OCI-LY7 (cell line): ENCODE data around the gene RIC3. TPM values are rescaled to one million over a fixed set of nuclear protein-coding genes. Genes with fewer than 3 reads are reported as not detected.

Experiments
- BruUV-seq: library from RNA; stranded (reverse); fragments of 400-500 nt; replicated peaks from 2 replicates; lab custom pipeline; 2021; lab: Mats Ljungman, UMichigan
- CTCF ChIA-PET: fragments of 300-600 bp; sonication (Branson Sonifier 250); formaldehyde crosslinking; loops from one replicate; lab custom pipeline; 2022; ENCODE audit warnings: antibody characterized with exemption; ENCODE audit not compliant: unreplicated experiment; lab: Charles Lee
- POLR2A ChIA-PET: fragments of 300-600 bp; sonication (Branson Sonifier 250); formaldehyde crosslinking; loops from one replicate; lab custom pipeline; 2022; ENCODE audit warnings: antibody characterized with exemption; lab: Charles Lee
- DNase-seq: peaks from one replicate; pipeline ENCODE4 v3.0.0-alpha.2; 2015; ENCODE audit warnings: low spot score
- H2AFZ ChIP-seq: fragments of 200-600 bp; sonication (generic), shearing (Covaris generic); 2 replicates; pipeline ENCODE4 v1.6.1; 2014; ENCODE audit warnings: mild to moderate bottlenecking, antibody characterized with exemption, low read length, moderate library complexity
- H3K27ac ChIP-seq: fragments of 200-600 bp; sonication (generic); 2 replicates; pipeline ENCODE4 v1.5.1; 2014; ENCODE audit warnings: mixed run types, low read depth, mild to moderate bottlenecking, moderate library complexity, low read length, inconsistent platforms; ENCODE audit not compliant: poor library complexity, severe bottlenecking
- H3K36me3 ChIP-seq: fragments of 200-600 bp; sonication (generic); 2 replicates; pipeline ENCODE4 v1.6.1; 2014; ENCODE audit warnings: mild to moderate bottlenecking, antibody characterized with exemption, low read length, moderate library complexity, mixed read lengths; ENCODE audit not compliant: insufficient read depth
- H3K4me1 ChIP-seq: fragments of 200-600 bp; sonication (generic); 2 replicates; pipeline ENCODE4 v1.5.1; 2014; ENCODE audit warnings: mild to moderate bottlenecking, low read length; ENCODE audit not compliant: insufficient read depth, poor library complexity, severe bottlenecking
- H3K4me2 ChIP-seq: fragments of 200-600 bp; sonication (generic); 2 replicates; pipeline ENCODE4 v1.6.1; 2014; ENCODE audit warnings: mild to moderate bottlenecking, low read length
- H3K4me3 ChIP-seq: fragments of 200-600 bp; sonication (generic); 2 replicates; pipeline ENCODE4 v1.5.1; 2014; ENCODE audit warnings: mild to moderate bottlenecking, low read depth, low read length; ENCODE audit not compliant: poor library complexity, severe bottlenecking
- H3K79me2 ChIP-seq: fragments of 200-600 bp; sonication (generic); 2 replicates; pipeline ENCODE4 v1.6.1; 2016; ENCODE audit warnings: low read depth, mild to moderate bottlenecking, low read length, moderate library complexity, mixed read lengths; ENCODE audit not compliant: insufficient read depth
- H3K9me2 ChIP-seq: fragments of 200-600 bp; sonication (generic); 2 replicates; pipeline ENCODE4 v1.6.1; 2016; ENCODE audit warnings: mild to moderate bottlenecking, low read length, mixed read lengths; ENCODE audit not compliant: insufficient read depth
- H3K9me3 ChIP-seq: fragments of 200-600 bp; sonication (generic); 2 replicates; pipeline ENCODE4 v1.6.1; 2014; ENCODE audit warnings: mild to moderate bottlenecking, mixed run types, low read length, mixed read lengths
- H4K20me1 ChIP-seq: fragments of 200-600 bp; sonication (generic); 2 replicates; pipeline ENCODE4 v1.6.1; 2014; ENCODE audit warnings: mild to moderate bottlenecking, antibody characterized with exemption, low read length, moderate library complexity, mixed read lengths; ENCODE audit not compliant: insufficient read depth
- CTCF ChIP-seq: fragments of 200-600 bp; sonication (generic); conservative IDR thresholded peaks from 2 replicates; pipeline ENCODE4 v1.5.1; 2014; ENCODE audit warnings: mild to moderate bottlenecking, antibody characterized with exemption, low read length, moderate library complexity, mixed read lengths
- EZH2phosphoT487 ChIP-seq: fragments of 200-600 bp; sonication (generic); IDR thresholded peaks from 2 replicates; pipeline ENCODE4 v1.6.1; 2018; ENCODE audit warnings: low read depth, borderline replicate concordance, mild to moderate bottlenecking, mixed run types, antibody characterized with exemption, low read length, moderate library complexity, mixed read lengths
- intact Hi-C: fragments of 100-400 bp; cut with micrococcal nuclease; formaldehyde crosslinking; loops from one replicate; pipeline ENCODE4 v1.10.0; 2022; ENCODE audit not compliant: unreplicated experiment
- total RNA-seq, 2 experiments: library from RNA; depleted of rRNA in 1 of 2; stranded (reverse); fragments of >200 nt in 1 of 2; shearing (Covaris generic) in 1 of 2; gene quantifications; 2 replicates each; pipeline ENCODE4 v1.2.3, GENCODE V29; 2014 to 2022

The RIC3 gene
- total RNA-seq, 2 experiments from 2014 or later, result not detected

GRCh38 chr11:8127447-8127846 lies 41.4 kb downstream of the RIC3 start:
- intact Hi-C loops, result no loop called here
- Histone ChIP-seq H3K9me2 (no peaks in the 10 kb centered on the region), H4K20me1 (no peaks in the 10 kb centered on the region), H3K79me2 (no peaks in the 10 kb centered on the region), H3K4me1 (no peaks in the 10 kb centered on the region), H3K36me3 (no peaks in the 10 kb centered on the region), H3K4me2 (no peak overlapping the region), H3K4me3 (no peak overlapping the region), H2AFZ (no peak overlapping the region), H3K27ac (no peak overlapping the region), H3K9me3 (no peaks in the 10 kb centered on the region)
- no peak for TF ChIP-seq EZH2phosphoT487
- TF ChIP-seq CTCF, result no peak
- DNase-seq, result no peak
- CTCF ChIA-PET, result no interaction called here
- POLR2A ChIA-PET, result no interaction called here
- no TSS peak for BruUV-seq

GRCh38 chr11:8126649-8127289 lies 42.1 kb downstream of the RIC3 start:
- no peaks in the 10 kb centered on the region for H3K36me3 ChIP-seq
- no TSS peak for BruUV-seq

More at GRCh38 chr11:8126649-8127289, 42.1 kb downstream of the RIC3 start:
- H3K27ac ChIP-seq, result no peak overlapping the region
- no peaks in the 10 kb centered on the region for H4K20me1 ChIP-seq
- H3K4me3 ChIP-seq, result no peak overlapping the region
- no peak for DNase-seq
- H3K9me2 ChIP-seq, result no peaks in the 10 kb centered on the region
- ChIA-PET CTCF (no interaction called here), POLR2A (no interaction called here)
- H3K4me2 ChIP-seq, result no peak overlapping the region
- intact Hi-C loops, result no loop called here
- H2AFZ ChIP-seq, result no peak overlapping the region
- no peak for TF ChIP-seq EZH2phosphoT487
- no peak for TF ChIP-seq CTCF
- no peaks in the 10 kb centered on the region for H3K9me3 ChIP-seq
- H3K79me2 ChIP-seq, result no peaks in the 10 kb centered on the region
- H3K4me1 ChIP-seq, result no peaks in the 10 kb centered on the region
